Endothelial cell of umbilical vein (primary cell): ENCODE results near the gene ITPRIP. TPM values are rescaled to one million over a fixed set of nuclear protein-coding genes. Genes with fewer than 3 reads are reported as not detected.

Experiments
- BruUV-seq: library from RNA; stranded (reverse); fragments of 400-500 nt; replicated peaks from 2 replicates; lab custom pipeline; 2021; lab: Mats Ljungman, UMichigan
- CTCF ChIA-PET: fragments of 300-600, 350-600 bp; sonication (Branson Sonifier 250); formaldehyde crosslinking; loops from one replicate; lab custom pipeline; 2021; ENCODE audit warnings: antibody characterized with exemption, inconsistent platforms; lab: Charles Lee
- POLR2A ChIA-PET: fragments of 300-600, 350-600 bp; sonication (Branson Sonifier 250); formaldehyde crosslinking; loops from one replicate; lab custom pipeline; 2021; ENCODE audit warnings: antibody characterized with exemption, inconsistent platforms; lab: Charles Lee
- DNase-seq: peaks from one replicate; pipeline ENCODE4 v3.0.0-alpha.2; 2011; ENCODE audit warnings: low read depth, low spot score
- FAIRE-seq: peaks from 2 replicates; lab custom pipeline; 2011; peaks lifted over from hg19 to GRCh38; lab: Jason Lieb, UNC
- H2AFZ ChIP-seq: 2 replicates; pipeline ENCODE4 v1.6.0; 2012; ENCODE audit warnings: low read depth, low read length, control low read depth, inconsistent platforms
- H3K27ac ChIP-seq: 2 replicates; pipeline ENCODE4 v1.5.1; 2011; ENCODE audit warnings: low read depth, mild to moderate bottlenecking, control low read depth, low read length, moderate library complexity; ENCODE audit not compliant: insufficient read depth
- H3K27me3 ChIP-seq, 2 experiments: 2 replicates each; pipeline versions ENCODE4 v1.6.0 to v1.6.1; 2011; ENCODE audit warnings: low read length in 2 of 2, mixed read lengths in 1 of 2; ENCODE audit not compliant: control insufficient read depth in 2 of 2, insufficient read depth in 2 of 2
- H3K36me3 ChIP-seq, 2 experiments: 2 replicates in 1 of 2; 3 replicates in 1 of 2; pipeline ENCODE4 v1.5.1; 2011; ENCODE audit warnings: low read length in 2 of 2, mild to moderate bottlenecking in 1 of 2, moderate library complexity in 1 of 2; ENCODE audit not compliant: control insufficient read depth in 2 of 2, insufficient read depth in 2 of 2; ENCODE audit errors: extremely low read depth in 1 of 2
- H3K4me1 ChIP-seq: 3 replicates; pipeline ENCODE4 v1.5.1; 2011; ENCODE audit warnings: mild to moderate bottlenecking, low read length; ENCODE audit not compliant: control insufficient read depth, insufficient read depth; ENCODE audit errors: extremely low read depth
- H3K4me2 ChIP-seq: 2 replicates; pipeline ENCODE4 v1.6.1; 2011; ENCODE audit warnings: low read length, control low read depth, mixed read lengths; ENCODE audit not compliant: insufficient read depth
- H3K4me3 ChIP-seq, 3 experiments: fragments of 200-600 bp in 1 of 3; sonication (generic), shearing (Covaris generic) in 1 of 3; replicated peaks in 1 of 3; 2 replicates each; pipeline ENCODE4 v1.5.1; 2011 to 2016; ENCODE audit warnings: control low read depth in 3 of 3, low read length in 3 of 3, mild to moderate bottlenecking in 2 of 3, inconsistent platforms in 1 of 3, low read depth in 1 of 3, moderate library complexity in 1 of 3; ENCODE audit not compliant: insufficient read depth in 1 of 3
- H3K79me2 ChIP-seq: 2 replicates; pipeline ENCODE4 v1.6.0; 2012; ENCODE audit warnings: low read length, inconsistent platforms; ENCODE audit not compliant: control insufficient read depth, insufficient read depth
- H3K9ac ChIP-seq: replicated peaks from 2 replicates; pipeline ENCODE3; 2011; ENCODE audit warnings: low read length, control low read depth; ENCODE audit not compliant: insufficient read depth; ENCODE audit errors: extremely low read depth
- H3K9me1 ChIP-seq: replicated peaks from 3 replicates; pipeline ENCODE4 v1.6.0; 2011; ENCODE audit warnings: mild to moderate bottlenecking, low read length; ENCODE audit not compliant: control insufficient read depth, insufficient read depth; ENCODE audit errors: extremely low read depth
- H3K9me3 ChIP-seq: replicated peaks from 2 replicates; pipeline ENCODE4 v1.5.1; 2012; ENCODE audit warnings: low read length, inconsistent platforms; ENCODE audit not compliant: control insufficient read depth, insufficient read depth
- H4K20me1 ChIP-seq: replicated peaks from 2 replicates; pipeline ENCODE3; 2011; ENCODE audit warnings: mild to moderate bottlenecking, low read length; ENCODE audit not compliant: control insufficient read depth, insufficient read depth; ENCODE audit errors: extremely low read depth
- EZH2 ChIP-seq: IDR thresholded peaks from 2 replicates; pipeline ENCODE4 v1.6.1; 2012; ENCODE audit warnings: borderline replicate concordance, low read depth, mild to moderate bottlenecking, moderate library complexity, low read length, inconsistent platforms; ENCODE audit not compliant: severe bottlenecking
- FOS ChIP-seq: IDR thresholded peaks from 2 replicates; pipeline ENCODE4 v1.6.1; 2011; ENCODE audit warnings: mild to moderate bottlenecking, low read length, moderate library complexity, borderline replicate concordance; ENCODE audit not compliant: insufficient read depth
- GATA2 ChIP-seq: IDR thresholded peaks from 2 replicates; pipeline ENCODE4 v1.7.0; 2011; ENCODE audit warnings: low read depth, mild to moderate bottlenecking, moderate library complexity, mixed read lengths, low read length; ENCODE audit not compliant: insufficient read length, insufficient read depth
- MYC ChIP-seq: IDR thresholded peaks from one replicate; pipeline ENCODE4 v1.6.1; 2011; ENCODE audit warnings: mild to moderate bottlenecking, low read depth, low read length
- POLR2A ChIP-seq: IDR thresholded peaks from 2 replicates; pipeline ENCODE4 v1.6.1; 2012; ENCODE audit warnings: low read depth, mild to moderate bottlenecking, control low read depth, low read length
- dilution Hi-C: fragments of 300-500 bp; cut with MboI; formaldehyde crosslinking; loops from one replicate; pipeline ENCODE4 v1.15.0; 2019; ENCODE audit warnings: low sequenced_read_pairs; ENCODE audit not compliant: extremely low pct_ligation_motif_present
- intact Hi-C: fragments of 100-400 bp; cut with micrococcal nuclease; formaldehyde crosslinking; loops from one replicate; pipeline ENCODE4 v1.10.0; 2022
- polyA plus RNA-seq, 4 experiments: library from polyadenylated mRNA; depleted of rRNA in 3 of 4; stranded (reverse) in 3 of 4; unstranded in 1 of 4; fragments of >200 nt; gene quantifications; 2 replicates each; pipeline versions ENCODE4 v1.2.1 to v1.2.3, GENCODE V29; 2011 to 2012; ENCODE audit warnings: missing spikeins in 1 of 4
- total RNA-seq: library from RNA; stranded (reverse); gene quantifications from 2 replicates; pipeline ENCODE4 v1.2.3, GENCODE V29; 2021
- TF ChIP-seq, protein P1 (sequence below), 2 donors: IDR thresholded peaks; 1 replicate in 1 of 2; 2 replicates in 1 of 2; pipeline ENCODE4 v1.5.1; 2011; ENCODE audit warnings: low read length in 2 of 2, mild to moderate bottlenecking in 2 of 2, moderate library complexity in 2 of 2, control low read depth in 1 of 2, inconsistent platforms in 1 of 2, low read depth in 1 of 2; ENCODE audit not compliant: insufficient read depth in 1 of 2; ENCODE audit errors: extremely low read depth in 1 of 2
- TF ChIP-seq, protein P2 (sequence below): IDR thresholded peaks from 2 replicates; pipeline ENCODE4 v1.6.1; 2011; ENCODE audit not compliant: insufficient read depth, insufficient read length

The ITPRIP gene
- total and polyA plus RNA-seq, 2 donors (not counting 3 experiments of a cell fraction or from before 2014, with no cell fraction given): 31.4 to 33.2 TPM

DNA sequence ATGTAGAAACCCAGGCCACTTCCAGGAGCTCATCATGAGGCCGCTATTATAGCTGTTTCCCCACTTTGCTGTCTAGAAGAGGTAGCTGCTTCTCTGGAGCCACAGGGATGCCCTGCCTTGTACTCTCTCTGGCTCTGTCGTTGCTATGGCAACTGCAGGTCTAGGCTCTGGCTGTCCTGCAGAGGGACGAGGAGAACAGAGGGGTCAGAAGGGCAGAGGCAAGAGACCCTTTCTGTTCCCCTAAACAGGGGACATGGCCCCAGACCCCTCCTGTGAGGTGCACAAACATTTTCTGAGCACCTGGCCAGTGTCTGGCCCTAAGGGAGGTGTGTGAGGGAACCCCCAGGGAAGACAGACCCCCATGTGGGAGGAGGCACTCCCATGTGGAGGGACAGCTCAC is 31.4 kb downstream of the ITPRIP start:
- intact Hi-C loops (no loop called here), dilution Hi-C loops (no loop called here)
- H3K4me2 ChIP-seq: no peak overlapping the region
- TF ChIP-seq, protein P1, sequence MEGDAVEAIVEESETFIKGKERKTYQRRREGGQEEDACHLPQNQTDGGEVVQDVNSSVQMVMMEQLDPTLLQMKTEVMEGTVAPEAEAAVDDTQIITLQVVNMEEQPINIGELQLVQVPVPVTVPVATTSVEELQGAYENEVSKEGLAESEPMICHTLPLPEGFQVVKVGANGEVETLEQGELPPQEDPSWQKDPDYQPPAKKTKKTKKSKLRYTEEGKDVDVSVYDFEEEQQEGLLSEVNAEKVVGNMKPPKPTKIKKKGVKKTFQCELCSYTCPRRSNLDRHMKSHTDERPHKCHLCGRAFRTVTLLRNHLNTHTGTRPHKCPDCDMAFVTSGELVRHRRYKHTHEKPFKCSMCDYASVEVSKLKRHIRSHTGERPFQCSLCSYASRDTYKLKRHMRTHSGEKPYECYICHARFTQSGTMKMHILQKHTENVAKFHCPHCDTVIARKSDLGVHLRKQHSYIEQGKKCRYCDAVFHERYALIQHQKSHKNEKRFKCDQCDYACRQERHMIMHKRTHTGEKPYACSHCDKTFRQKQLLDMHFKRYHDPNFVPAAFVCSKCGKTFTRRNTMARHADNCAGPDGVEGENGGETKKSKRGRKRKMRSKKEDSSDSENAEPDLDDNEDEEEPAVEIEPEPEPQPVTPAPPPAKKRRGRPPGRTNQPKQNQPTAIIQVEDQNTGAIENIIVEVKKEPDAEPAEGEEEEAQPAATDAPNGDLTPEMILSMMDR (IDR thresholded peaks at IDR 0.05; ENCODE audit: extremely low read depth in 1 of 2, insufficient read depth in 1 of 2, low read depth in 1 of 2, low read length in 2 of 2): no peak
- TF ChIP-seq FOS (no peak), MYC (no peak), POLR2A (no peak)
- TF ChIP-seq, protein P2, sequence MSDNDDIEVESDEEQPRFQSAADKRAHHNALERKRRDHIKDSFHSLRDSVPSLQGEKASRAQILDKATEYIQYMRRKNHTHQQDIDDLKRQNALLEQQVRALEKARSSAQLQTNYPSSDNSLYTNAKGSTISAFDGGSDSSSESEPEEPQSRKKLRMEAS: no peak
- H2AFZ ChIP-seq: no peak overlapping the region
- no TSS peak for BruUV-seq
- no peak for FAIRE-seq
- no peaks in the 10 kb centered on the region for H3K9me3 ChIP-seq
- no peak overlapping the region for H3K27ac ChIP-seq
- ChIA-PET POLR2A (interaction anchor here (1.1 to 1.7 kb wide), 2 partner anchors 17 to 25 kb away, joined by 4 read pairs; no protein-coding TSS in a partner anchor), CTCF (interaction anchor here (1.8 to 5.8 kb wide), 9 partner anchors 13 to 47 kb away, joined by 8 to 107 read pairs (median 33); partner anchors contain the start of genes CFAP58 and ITPRIP)
- no peak for DNase-seq
- H3K9ac ChIP-seq: no peak overlapping the region
- no peaks in the 10 kb centered on the region for H4K20me1 ChIP-seq
- H3K27me3 ChIP-seq: no peaks in the 10 kb centered on the region
- H3K4me1 ChIP-seq: peaks cover 10% of the 10 kb centered on the region
- no peak overlapping the region for H3K4me3 ChIP-seq
- no peaks in the 10 kb centered on the region for H3K36me3 ChIP-seq
- H3K79me2 ChIP-seq: peaks cover 19% of the 10 kb centered on the region
- no peaks in the 10 kb centered on the region for H3K9me1 ChIP-seq

DNA sequence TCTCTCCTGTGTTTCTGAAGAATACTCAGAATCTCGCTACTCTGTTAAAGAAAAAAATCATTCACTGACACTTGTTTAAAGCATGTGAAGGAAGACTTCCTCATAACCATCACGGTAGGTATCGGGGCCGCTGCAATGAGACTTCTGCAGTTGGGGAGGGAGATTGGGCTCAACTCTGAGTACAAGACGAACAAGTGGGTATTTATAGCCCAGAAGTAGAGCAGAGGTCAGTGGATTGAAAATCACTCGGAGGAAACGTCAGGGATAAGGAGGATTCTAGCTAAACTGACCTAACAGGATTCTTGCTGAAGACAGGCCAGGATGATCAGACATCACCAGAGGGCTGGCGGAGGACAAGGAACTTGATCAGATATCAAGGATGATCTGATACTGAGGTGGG is 33.3 kb downstream of the ITPRIP start:
- no peaks in the 10 kb centered on the region for H3K9me3 ChIP-seq
- no peak overlapping the region for H3K4me3 ChIP-seq
- intact Hi-C loops (loop anchor here (1.0 kb wide), 4 partner anchors 14 to 45 kb away; no protein-coding TSS in a partner anchor), dilution Hi-C loops (no loop called here)
- H2AFZ ChIP-seq: no peak overlapping the region
- POLR2A ChIA-PET: interaction anchor here (1.0 kb wide), 1 partner anchor 31 kb away, joined by 3 read pairs; no protein-coding TSS in a partner anchor
- H4K20me1 ChIP-seq: no peaks in the 10 kb centered on the region
- peaks cover 2% of the 10 kb centered on the region for H3K79me2 ChIP-seq
- no peaks in the 10 kb centered on the region for H3K9me1 ChIP-seq
- FAIRE-seq: no peak
- H3K4me2 ChIP-seq: no peak overlapping the region
- no peak overlapping the region for H3K27ac ChIP-seq
- no peak for DNase-seq
- H3K4me1 ChIP-seq: peaks cover 18% of the 10 kb centered on the region
- TF ChIP-seq, protein P1 (IDR thresholded peaks at IDR 0.05; ENCODE audit: extremely low read depth in 1 of 2, insufficient read depth in 1 of 2, low read depth in 1 of 2, low read length in 2 of 2): no peak
- TF ChIP-seq GATA2 (no peak), MYC (no peak), EZH2 (no peak), POLR2A (no peak)
- TF ChIP-seq, protein P2: no peak
- no peaks in the 10 kb centered on the region for H3K36me3 ChIP-seq
- no peaks in the 10 kb centered on the region for H3K27me3 ChIP-seq
- H3K9ac ChIP-seq: no peak overlapping the region
- CTCF ChIA-PET: interaction anchor here (1.0 to 5.8 kb wide), 16 partner anchors 10 to 49 kb away, joined by 4 to 107 read pairs (median 18); partner anchors contain the start of genes CFAP58 and ITPRIP
- no TSS peak for BruUV-seq
